NCI-H82 (cell line): ENCODE data around the gene NR1H4.
"Not testable (repeated sequence)": the region's sequence is repeated elsewhere in the genome, so short reads cannot be mapped to it uniquely, and the experiment has no call there.

ENCODE experiments used
- DNase-seq: peaks from one replicate; lab custom pipeline; 2025; lab: John Stamatoyannopoulos, UW

NR1H4 gene

DNA sequence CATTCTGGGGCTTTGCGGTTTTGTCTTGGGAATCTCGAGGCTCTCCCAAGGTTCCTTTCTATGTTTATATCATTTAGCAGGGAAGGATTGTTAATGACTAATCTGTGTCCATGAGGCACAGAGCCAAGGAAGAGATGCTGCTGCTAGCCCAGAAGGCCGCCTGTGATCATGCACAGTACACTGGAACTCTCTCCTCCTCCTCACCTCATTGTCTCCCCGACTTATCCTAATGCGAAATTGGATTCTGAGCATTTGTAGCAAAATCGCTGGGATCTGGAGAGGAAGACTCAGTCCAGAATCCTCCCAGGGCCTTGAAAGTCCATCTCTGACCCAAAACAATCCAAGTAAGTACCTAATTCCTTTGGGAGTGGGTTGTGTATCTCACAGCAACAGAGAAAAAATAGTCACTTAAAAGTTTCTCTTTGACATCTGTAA is at the start of gene NR1H4:
NR1H4 (plus strand) TSS at position 151 of the 435 bp plus-strand sequence. CDS start 19,458 bp downstream, outside the sequence.
- no peak for DNase-seq

DNA sequence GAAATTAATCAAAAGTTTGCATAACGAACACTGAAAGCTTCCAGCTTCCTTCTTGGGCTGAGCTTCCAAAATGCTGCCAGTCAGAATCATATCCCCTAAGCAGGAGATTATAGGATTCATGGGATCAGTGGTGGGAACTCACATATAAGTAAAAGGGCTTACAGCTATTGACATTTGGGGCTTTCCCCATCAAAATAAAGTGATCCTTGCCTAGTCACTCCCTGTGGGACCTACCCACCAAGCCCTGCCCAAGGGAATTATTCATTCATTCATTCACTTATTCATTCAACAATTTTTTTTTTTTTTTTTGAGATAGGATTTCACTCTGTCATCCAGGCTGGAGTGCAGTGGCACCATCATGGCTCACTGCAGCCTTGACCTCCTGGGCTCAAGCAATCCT is 47.5 kb upstream of the NR1H4 start:
- DNase-seq = peak; percentile 57

DNA sequence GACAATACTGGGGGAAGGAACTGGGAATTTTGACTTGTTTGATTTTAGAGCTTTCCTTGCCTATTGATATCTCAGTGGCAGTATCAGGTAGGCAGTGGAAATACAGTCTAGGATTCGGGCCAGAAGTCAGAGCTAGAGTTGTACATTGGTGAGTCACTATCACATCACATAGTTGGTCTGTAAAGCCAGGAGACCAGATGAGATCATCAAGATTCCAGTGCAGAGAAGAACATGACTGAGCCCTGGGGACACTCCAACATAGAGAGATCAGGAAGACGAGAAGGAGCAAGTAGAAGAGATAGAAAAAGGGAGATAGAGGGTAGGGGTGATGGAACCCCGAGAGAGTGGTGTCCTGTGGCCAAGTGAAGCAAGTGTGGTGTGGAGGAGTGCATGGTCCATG is 46.6 kb upstream of the NR1H4 start:
- no peak for DNase-seq

DNA sequence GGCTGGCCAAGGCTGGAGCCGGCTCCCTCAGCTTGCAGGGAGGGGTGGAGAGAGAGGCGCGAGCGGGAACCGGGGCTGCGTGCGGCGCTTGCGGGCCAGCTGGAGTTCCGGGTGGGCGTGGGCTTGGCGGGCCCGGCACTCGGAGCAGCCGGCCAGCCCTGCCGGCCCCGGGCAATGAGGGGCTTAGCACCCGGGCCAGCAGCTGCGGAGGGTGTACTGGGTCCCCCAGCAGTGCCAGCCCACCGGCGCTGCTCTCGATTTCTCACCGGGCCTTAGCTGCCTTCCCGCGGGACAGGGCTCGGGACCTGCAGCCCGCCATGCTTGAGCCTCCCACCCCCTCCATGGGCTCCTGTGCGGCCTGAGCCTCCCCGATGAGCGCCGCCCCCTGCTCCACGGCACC is 43.4 kb upstream of the NR1H4 start:
- not testable (repeated sequence) for DNase-seq

DNA sequence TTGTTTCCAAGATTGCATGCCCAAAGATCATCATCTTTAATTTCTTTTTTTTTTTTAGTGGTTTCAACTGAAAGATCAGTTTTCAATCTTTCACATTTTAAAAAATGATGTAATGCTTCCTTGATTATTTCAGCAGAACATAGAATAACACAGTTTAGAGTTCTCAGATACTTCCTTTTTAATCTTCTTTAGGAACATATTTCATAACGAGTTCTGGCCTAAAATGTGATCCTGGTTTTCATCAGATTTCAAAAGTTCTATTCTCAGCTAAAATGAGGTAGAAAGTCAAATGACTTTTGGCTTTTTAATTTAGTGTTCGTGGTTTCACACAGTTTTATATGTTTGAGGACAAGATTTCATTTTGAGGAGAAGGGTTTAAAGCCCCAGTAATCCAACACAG is 40.0 kb upstream of the NR1H4 start:
- DNase-seq = no peak

DNA sequence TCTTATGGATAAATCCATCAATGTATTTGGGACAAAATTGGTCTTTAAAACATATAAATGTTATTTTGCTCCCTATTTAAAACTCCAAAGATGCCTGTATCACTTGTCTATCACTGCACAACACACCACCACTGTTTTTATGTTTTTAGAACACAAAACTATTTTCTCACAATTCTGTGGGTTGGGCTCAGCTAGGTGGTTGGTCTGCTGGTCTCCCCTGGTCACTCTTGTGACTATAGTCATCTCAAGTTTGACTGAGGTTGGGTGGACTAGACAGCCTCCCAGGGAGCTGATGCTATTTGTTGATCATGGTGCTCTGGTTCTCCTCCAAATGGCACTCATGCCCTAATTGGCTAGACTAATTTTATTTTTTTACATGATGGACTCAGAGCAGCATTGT is 39.5 kb upstream of the NR1H4 start:
- DNase-seq = no peak

DNA sequence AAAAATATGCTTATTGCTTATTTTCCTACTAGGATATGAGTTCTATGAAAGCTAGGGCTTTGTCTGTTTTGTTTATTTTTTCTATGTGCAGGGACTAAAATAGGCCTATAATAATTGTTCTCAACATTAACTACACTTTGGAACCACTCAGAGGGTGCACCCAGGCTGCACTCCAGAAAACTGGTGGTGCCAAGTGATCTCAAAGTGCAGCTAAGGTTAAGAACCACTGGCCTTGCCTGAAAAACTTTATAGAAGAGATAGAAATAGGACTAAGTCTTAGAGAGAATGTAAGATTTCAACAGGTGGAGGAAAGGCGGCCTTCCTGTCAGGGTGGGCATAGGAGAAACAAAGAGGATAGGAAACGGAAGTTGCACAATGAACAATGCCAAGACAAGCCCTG is 37.7 kb upstream of the NR1H4 start:
- DNase-seq = no peak

DNA sequence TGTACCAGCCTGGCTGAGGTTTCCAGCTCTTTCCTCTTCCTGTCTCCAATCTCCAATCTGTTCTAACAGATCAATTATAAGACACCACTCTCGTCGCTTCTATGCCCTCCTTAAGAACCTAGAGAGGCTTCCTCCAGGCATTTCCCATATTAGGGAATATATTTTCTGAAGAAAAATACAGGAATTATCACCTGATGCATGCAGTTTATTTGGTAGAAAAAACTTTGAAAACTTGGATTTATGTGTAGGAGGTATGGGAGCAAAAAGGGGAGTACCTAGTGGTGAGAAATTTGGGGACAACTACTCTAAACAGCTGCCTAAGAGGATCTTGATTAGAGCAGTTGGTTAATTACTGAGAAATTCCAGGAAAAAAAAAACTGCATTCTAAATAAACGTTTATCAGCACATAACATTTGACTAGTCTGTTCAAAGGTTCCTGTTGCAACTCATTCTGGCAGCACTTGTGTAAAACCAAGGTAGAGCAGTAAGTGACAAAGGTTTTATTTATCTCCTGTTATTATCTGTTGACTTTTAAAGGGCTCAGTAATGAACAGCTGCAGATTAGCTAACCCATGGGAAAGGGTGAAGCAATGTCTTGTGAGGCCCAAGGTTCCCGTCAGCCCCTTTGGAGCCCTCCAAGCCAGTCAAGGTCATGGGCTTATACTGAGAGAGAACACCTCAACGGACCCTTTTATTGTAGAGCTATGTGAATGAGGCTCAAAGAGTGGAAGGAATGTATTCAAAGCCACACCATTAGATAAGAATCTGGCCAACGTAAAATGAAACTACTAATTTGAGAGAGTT is 36.4 kb upstream of the NR1H4 start:
- DNase-seq = peak; percentile 38

DNA sequence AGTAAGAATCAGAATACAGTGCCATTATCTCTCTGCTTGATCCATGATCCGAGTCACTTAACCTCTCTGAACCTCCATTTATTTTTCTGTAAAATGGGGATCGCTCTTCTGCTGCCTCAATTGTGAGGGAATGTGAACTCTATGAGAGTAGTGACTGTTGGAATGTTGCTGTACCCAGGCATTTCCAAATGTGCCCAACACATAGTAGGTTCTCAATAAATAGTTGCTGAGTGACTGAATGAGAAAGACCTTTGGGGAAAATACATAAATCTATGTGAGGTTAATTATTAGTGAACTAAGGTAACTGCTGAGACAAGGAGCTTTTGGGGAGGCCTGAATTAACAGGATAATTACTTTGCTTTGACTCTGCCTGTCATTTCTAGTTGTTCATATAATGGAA is 33.9 kb upstream of the NR1H4 start:
- no peak for DNase-seq

DNA sequence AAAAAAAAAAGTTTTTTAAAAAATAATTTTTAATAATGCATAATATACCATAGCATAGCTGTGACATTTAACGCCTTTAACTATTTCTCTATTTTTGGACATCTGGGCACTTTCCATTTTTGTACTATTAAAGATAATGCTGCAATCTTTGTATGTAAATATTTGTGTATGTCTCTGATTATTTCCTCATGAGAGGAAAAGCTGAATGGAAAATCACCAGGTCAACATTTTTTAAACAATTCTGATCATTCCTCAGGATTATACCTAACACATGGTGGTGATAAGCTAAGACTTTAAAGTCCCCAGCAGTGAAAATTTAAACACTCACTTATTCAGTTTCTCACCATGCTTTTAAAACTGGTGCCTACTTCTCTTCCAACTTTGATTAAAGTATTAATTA is 31.3 kb upstream of the NR1H4 start:
- DNase-seq = no peak

DNA sequence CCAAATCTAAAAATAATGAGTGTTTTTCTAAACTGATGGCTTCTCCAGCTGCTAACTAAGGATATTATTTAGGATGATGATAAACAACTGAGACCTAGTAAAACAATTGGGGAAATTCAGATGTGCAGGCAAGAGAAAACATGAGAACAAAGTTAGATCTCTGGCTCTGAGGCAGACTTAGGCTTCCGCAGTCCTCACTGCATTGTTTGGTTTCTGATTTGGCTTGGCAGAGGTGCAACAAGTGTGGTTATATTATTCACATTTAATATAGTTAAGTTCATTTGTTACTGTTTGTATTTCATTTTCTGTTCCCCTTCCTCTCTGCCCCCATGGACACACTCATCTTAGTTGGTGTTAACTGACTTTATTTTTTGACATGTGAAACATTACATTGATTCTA is 30.2 kb upstream of the NR1H4 start:
- DNase-seq = no peak

DNA sequence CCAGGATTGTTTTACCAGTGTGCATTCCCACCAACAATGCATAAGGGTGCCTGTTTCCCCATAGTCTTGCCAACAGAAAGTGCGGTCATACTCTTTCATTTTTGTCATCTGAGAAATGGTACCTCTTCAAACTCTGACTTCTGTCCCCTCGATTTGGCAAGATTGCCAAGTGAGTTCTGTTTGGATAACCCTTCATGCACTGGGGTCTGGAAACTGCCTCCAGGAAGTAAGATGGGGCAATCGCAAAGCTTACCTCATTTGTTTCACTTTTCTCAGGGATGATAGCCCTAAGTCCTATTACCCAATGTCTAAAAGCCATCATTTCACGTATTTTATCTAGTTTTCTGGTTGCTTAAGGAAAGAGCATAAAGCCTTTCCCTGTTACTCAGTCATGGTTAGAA is 28.6 kb upstream of the NR1H4 start:
- DNase-seq = no peak

DNA sequence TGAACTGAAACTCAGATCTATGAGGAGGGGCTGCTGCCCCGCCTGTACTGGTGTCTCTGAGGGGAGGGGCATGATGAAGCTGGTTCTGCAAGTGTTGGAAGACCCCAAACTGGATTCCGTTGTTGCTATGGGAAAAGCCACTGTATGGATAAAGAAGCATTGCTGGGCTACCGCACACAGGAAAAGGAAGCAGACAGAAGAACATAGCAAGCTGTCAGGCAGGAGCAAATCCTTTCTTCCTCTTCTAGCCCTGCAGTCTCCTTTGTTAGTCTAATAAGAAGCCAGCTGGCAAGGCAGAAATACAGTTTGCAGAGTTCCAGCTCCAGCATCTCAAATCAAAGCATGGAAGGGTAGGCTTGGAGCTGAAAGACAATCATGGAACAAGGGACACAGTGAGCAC is 26.3 kb upstream of the NR1H4 start:
- peak; percentile 13 for DNase-seq

DNA sequence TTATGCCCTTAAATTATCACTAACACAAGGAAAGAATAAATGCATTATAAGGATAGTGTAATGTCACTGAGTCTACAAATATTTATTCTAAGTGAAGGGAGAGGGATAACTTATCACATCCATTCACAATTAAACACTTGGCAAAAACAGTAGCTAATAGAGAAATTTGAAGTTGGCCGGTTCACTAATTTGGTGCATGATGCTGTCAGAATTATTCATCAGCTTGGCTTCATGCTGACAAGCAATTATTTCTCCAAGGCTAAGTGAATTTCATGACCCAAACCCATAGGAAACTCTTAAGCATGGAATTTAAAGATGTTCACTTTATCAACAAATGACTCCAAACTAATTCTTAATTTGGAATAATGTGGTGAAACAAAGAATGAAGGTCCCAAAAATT is 25.0 kb upstream of the NR1H4 start:
- no peak for DNase-seq

DNA sequence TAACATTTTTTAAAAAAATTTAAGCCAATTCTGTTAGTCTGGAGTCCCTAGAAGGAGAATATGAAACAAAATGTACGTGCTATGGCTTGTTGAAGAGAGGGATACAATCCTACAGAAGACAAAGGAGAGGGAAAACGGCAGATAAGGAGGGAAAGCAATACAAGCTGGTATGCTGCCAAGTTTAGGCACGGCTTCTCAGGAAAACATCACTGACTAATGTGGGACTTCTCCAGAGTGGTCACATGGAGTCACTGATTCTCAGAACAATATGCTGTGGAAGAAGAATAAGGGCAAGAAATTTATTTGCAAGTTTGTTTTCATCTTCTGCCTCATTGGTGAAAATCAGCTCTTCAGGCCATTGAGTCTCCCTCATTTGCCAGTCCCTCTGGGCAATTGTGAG is 22.9 kb upstream of the NR1H4 start:
- DNase-seq = no peak

DNA sequence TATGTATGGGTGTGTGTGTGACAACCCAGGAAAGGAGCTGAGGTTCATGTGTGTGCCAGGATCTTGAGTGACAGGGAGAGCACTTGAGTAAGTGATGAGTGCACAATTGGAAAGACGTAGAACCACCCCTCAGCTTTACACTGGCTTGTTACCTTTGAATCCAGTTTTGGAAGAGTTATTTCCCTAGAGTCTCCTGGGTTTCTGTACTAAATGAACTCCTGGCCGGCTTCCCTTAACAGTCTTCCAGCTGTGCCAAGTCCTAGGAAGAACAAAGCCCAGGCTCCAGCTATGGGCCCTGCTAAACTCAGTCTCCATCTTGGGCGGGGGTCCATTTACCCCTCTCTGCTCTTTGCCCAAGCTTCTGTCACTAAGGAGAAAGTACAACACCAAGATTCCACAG is 19.7 kb upstream of the NR1H4 start:
- no peak for DNase-seq

DNA sequence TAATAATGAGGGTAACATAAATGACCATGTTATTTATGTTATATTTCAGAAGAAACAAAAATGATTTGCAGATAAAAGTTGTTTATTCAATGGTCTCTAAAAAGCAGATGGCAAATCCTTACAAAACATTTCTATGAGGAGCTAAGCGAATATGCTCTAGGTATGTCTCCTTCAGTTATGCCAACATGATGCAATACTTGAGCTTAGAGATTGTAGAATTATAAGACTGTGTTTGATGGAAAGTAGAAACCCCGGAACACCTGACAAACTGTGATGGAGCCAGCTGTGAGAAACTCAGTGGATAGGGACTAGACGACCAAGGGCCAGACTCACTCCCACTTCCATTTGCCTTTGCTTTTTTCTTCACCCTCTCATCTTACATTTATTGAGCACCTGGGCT is 17.8 kb upstream of the NR1H4 start:
- no peak for DNase-seq

DNA sequence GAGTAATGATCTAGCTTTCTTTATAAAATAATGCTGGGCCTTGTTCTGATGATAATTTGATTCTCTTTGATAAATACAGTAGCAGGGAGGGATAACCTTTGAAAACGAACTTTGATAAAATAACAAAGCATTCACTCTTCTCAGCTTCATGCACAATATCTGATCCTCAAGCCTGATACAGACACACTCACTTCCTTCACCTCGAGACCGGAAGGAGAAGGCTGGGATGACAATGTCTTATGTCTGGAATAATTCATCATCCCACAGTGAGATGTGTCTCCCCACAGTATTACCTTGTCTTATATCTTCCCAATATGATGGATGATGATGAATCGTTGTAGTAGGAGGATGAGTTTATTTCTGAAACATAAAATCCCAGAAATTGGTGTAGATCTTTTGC is 15.5 kb upstream of the NR1H4 start:
- DNase-seq = no peak

DNA sequence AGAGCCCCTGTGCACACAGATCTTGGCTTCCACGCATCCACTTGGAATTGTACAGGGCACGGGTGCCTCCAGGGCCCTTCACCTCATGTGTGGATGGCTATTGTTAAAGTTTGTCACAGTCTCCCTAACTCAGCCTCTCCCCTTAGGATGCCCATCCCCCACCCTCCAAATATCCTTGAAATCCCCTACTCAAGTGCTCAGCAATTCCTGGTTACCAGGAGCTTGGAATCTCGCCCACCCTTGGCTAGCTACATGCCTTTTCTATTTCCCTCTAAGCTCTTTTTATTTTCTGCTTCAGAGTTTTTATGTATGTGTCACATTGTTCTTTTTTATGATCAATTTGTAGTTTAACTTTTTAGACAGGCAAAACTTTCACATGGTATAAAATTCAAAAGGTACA is 13.0 kb upstream of the NR1H4 start:
- DNase-seq = no peak

DNA sequence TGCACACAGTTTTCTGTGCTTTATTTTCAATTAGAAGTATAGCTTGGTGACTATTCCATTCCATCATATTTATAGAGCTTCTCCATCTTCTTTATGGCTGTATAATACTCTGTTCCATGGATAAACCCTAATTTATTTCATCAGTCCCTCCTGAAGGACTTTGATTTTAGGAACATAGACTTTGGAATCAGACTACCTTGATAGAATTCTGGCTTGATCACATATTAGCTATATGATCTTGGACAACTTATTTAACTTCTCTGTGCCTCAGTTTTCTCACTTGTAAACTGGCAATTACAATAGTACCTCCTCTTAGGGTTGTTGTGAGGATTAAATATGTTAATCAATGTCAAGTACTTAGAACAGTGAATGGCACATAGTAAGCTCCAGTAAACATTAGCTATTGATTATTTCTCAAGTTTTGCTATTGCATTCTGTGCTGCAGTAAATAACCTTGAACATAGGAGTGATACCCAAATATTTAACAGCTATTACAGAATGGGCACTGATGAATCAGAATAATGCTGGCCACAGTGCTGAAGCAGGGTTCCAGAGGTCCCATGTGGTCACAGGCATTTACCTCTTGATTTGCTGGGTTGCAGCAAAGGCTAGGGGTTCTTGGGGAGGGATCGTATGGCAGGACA is 12.2 kb upstream of the NR1H4 start:
- no peak for DNase-seq

DNA sequence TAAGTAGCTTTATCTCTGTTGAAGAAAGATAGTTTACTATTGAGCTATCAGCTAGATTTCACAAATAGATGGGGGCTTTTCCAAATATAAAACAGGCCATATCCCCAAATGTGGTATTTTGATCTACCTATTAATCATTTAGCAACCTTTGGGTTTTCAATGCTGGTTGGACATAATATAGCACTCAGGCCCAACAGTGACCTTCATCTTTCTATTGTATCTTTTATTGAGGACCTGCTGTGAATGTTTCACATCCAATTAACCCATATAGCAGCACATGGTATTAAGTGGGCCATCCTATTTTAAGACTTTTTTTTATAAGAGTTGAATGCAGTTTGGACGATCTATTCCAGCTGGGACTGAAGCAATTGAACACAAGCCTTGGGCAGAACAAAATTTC is 10.0 kb upstream of the NR1H4 start:
- no peak for DNase-seq

DNA sequence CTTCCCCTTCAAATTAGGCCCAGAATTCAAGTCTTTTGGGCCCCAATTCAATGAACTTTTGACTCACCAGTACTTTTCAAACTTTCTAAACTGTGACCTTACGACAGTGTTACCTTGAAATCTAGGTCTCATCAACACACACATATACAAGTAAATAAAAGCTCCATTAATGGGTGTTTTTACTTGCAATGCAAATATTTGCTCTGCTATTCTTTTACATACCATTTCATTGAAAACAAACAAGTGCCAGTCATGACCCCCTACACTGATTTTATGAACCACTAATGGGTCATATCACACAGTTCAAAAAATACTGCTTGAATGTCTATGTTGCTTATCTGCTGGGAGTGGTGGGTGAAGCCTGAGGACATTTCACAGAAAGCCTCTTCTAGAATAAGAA is 9.1 kb upstream of the NR1H4 start:
- no peak for DNase-seq

DNA sequence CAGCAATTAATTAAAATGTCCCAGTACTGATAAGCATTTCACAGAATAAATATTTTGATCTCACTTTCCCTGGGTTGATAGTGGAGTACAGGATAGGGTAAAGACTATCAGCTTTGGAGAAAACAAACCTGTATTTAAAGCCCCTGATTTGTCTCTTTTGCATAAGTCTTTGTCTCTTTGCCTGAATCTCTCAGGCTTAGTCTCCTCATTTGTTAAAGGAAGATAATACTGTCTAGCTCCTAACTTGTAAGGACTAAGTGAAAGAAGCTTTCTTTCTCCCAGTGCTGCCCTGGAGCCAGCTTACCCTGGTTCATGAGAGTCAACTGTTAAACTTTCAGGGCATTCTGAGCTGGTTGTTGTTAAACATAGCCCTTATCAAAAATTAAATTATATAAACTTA is 5.5 kb upstream of the NR1H4 start:
- no peak for DNase-seq

DNA sequence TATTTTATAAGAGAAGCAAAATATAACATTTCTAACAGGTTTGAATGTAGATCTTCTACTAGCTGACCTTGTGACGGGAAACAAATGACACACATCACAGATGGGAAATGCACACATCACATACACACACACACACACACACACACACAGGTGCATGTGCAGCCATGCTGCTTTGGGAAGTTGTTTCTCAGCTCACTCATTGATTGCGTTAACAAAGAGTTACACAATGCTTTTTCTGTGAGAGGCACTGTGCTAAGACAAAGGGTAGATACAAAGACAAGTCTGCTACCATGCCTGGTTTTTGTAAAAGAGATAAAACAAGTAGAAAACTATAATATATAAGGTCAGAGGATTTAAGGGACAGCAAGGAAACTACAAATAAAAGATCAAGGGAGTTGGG is 1.3 kb upstream of the NR1H4 start:
- no peak for DNase-seq
